ENCODE data around the gene HSPH1.
"Not testable (repeated sequence)": the region's sequence is repeated elsewhere in the genome, so short reads cannot be mapped to it uniquely, and the experiment has no call there.

HSPH1 gene

GRCh38 chr13:31161557-31162150 is at the start of gene HSPH1:
Gene HSPH1 (minus strand): TSS chr13:31161904. CDS start chr13:31161582, 322 bp downstream.
- peak; percentile 99 for DNase-seq

- DNase-seq = no peak
Measured at GRCh38 chr13:31209841-31210210, 48.1 kb upstream of the HSPH1 start.

- no peak for DNase-seq
Measured at GRCh38 chr13:31209172-31209840, 47.6 kb upstream of the HSPH1 start.

- DNase-seq = no peak
Measured at GRCh38 chr13:31208559-31209122, 46.9 kb upstream of the HSPH1 start.

GRCh38 chr13:31207661-31208552 is 46.2 kb upstream of the HSPH1 start:
- DNase-seq = no peak

GRCh38 chr13:31204592-31204991 is 42.9 kb upstream of the HSPH1 start:
- no peak for DNase-seq

GRCh38 chr13:31201341-31202031 is 39.8 kb upstream of the HSPH1 start:
- no peak for DNase-seq

- DNase-seq = peak; percentile 32
Measured at GRCh38 chr13:31200637-31200971, 38.9 kb upstream of the HSPH1 start.

GRCh38 chr13:31199849-31200636 is 38.3 kb upstream of the HSPH1 start, which contains the start of gene B3GLCT:
Gene B3GLCT (plus strand): TSS chr13:31199975. CDS start chr13:31200085, 110 bp downstream.
- peak; percentile 79 for DNase-seq

- DNase-seq = no peak
Measured at GRCh38 chr13:31199527-31199848, 37.8 kb upstream of the HSPH1 start.

- no peak for DNase-seq
Measured at GRCh38 chr13:31198519-31198918, 36.8 kb upstream of the HSPH1 start.

- DNase-seq = no peak
Measured at GRCh38 chr13:31196992-31197391, 35.3 kb upstream of the HSPH1 start.

GRCh38 chr13:31195616-31196015 is 33.9 kb upstream of the HSPH1 start:
- no peak for DNase-seq

GRCh38 chr13:31192306-31192705 is 30.6 kb upstream of the HSPH1 start:
- DNase-seq = no peak

GRCh38 chr13:31191748-31192147 is 30.0 kb upstream of the HSPH1 start:
- DNase-seq = no peak

- no peak for DNase-seq
Measured at GRCh38 chr13:31184981-31185645, 23.4 kb upstream of the HSPH1 start.

- no peak for DNase-seq
Measured at GRCh38 chr13:31184451-31184850, 22.7 kb upstream of the HSPH1 start.

- DNase-seq = no peak
Measured at GRCh38 chr13:31182987-31183386, 21.3 kb upstream of the HSPH1 start.

- DNase-seq = no peak
Measured at GRCh38 chr13:31179754-31180153, 18.1 kb upstream of the HSPH1 start.

GRCh38 chr13:31179241-31179640 is 17.5 kb upstream of the HSPH1 start:
- no peak for DNase-seq

- not testable (repeated sequence) for DNase-seq
Measured at GRCh38 chr13:31177813-31178495, 16.2 kb upstream of the HSPH1 start.
